OCI-LY3 (cell line): Measurements from ENCODE around the gene JOSD1.

Source experiments
- H2AFZ ChIP-seq: fragments of 200-600, 300-600 bp; shearing (Covaris generic); 2 replicates; pipeline ENCODE4 v1.6.0; 2014; ENCODE audit warnings: antibody characterized with exemption, low read depth, low read length
- H3K27ac ChIP-seq: fragments of 200-600, 300-600 bp; sonication (generic); 2 replicates; pipeline ENCODE4 v1.5.1; 2014; ENCODE audit warnings: mild to moderate bottlenecking, low read length, moderate library complexity, mixed read lengths
- H3K27me3 ChIP-seq: fragments of 200-600, 300-600 bp; sonication (generic); 2 replicates; pipeline ENCODE4 v1.6.1; 2014; ENCODE audit warnings: low read depth, low read length, mixed read lengths
- H3K36me3 ChIP-seq: fragments of 200-600, 300-600 bp; sonication (generic); replicated peaks from 2 replicates; pipeline ENCODE3; 2014; ENCODE audit warnings: low read depth, low read length, mixed read lengths
- H3K4me1 ChIP-seq: fragments of 300-600, 200-600 bp; sonication (generic); 2 replicates; pipeline ENCODE4 v1.6.1; 2014; ENCODE audit warnings: low read length, mixed read lengths
- H3K4me2 ChIP-seq: fragments of 200-600, 300-600 bp; sonication (generic); 2 replicates; pipeline ENCODE4 v1.6.1; 2014; ENCODE audit warnings: low read length, mixed read lengths
- H3K4me3 ChIP-seq: fragments of 300-600, 200-600 bp; sonication (generic); 2 replicates; pipeline ENCODE4 v1.5.1; 2014; ENCODE audit warnings: antibody characterized with exemption, mild to moderate bottlenecking, low read length, moderate library complexity
- H3K79me2 ChIP-seq: fragments of 300-600, 200-600 bp; shearing (Covaris generic); 2 replicates; pipeline ENCODE4 v1.6.1; 2014; ENCODE audit warnings: mild to moderate bottlenecking, low read length, mixed read lengths
- H3K9ac ChIP-seq: fragments of 300-600, 200-600 bp; shearing (Covaris generic); 2 replicates; pipeline ENCODE4 v1.6.0; 2014; ENCODE audit warnings: mild to moderate bottlenecking, low read length, moderate library complexity
- H3K9me3 ChIP-seq: fragments of 200-600, 300-600 bp; shearing (Covaris generic); 2 replicates; pipeline ENCODE4 v1.6.1; 2014; ENCODE audit warnings: low read length, mixed read lengths; ENCODE audit not compliant: insufficient read depth
- H4K20me1 ChIP-seq: fragments of 200-600, 300-600 bp; sonication (generic); 2 replicates; pipeline ENCODE4 v1.6.1; 2016; ENCODE audit warnings: low read length, mixed read lengths; ENCODE audit not compliant: insufficient read depth
- CTCF ChIP-seq: fragments of 200-600, 300-600 bp; sonication (generic); IDR thresholded peaks from 2 replicates; pipeline ENCODE4 v1.5.1; 2014; ENCODE audit warnings: antibody characterized with exemption, low read length, low read depth
- EZH2phosphoT487 ChIP-seq: fragments of 200-600 bp; shearing (Covaris generic); IDR thresholded peaks from 2 replicates; pipeline ENCODE4 v1.6.1; 2018; ENCODE audit warnings: antibody characterized with exemption, mixed run types, low read depth

JOSD1 gene

GRCh38 chr22:38675833-38676232, 24.9 kb downstream of the JOSD1 start:
- TF ChIP-seq CTCF (no peak), EZH2phosphoT487 (no peak)
- Histone ChIP-seq H3K36me3 (peaks cover 13% of the 10 kb centered on the region), H3K4me3 (no peak overlapping the region), H3K9me3 (no peaks in the 10 kb centered on the region), H4K20me1 (no peaks in the 10 kb centered on the region), H3K79me2 (no peaks in the 10 kb centered on the region), H3K27ac (no peak overlapping the region), H3K27me3 (no peaks in the 10 kb centered on the region), H3K4me1 (no peaks in the 10 kb centered on the region), H3K4me2 (no peak overlapping the region), H2AFZ (no peak overlapping the region), H3K9ac (no peak overlapping the region)

- Histone ChIP-seq H3K36me3 (peaks cover 13% of the 10 kb centered on the region), H4K20me1 (no peaks in the 10 kb centered on the region), H3K4me2 (no peak overlapping the region), H3K79me2 (no peaks in the 10 kb centered on the region), H3K4me3 (no peak overlapping the region), H3K4me1 (no peaks in the 10 kb centered on the region), H3K27me3 (no peaks in the 10 kb centered on the region), H3K27ac (no peak overlapping the region), H2AFZ (no peak overlapping the region), H3K9me3 (no peaks in the 10 kb centered on the region), H3K9ac (no peak overlapping the region)
- TF ChIP-seq CTCF: no peak
- no peak for TF ChIP-seq EZH2phosphoT487
These were observed 25.9 kb downstream of the JOSD1 start for GRCh38 chr22:38674888-38675287.

GRCh38 chr22:38657045-38657909, 43.5 kb downstream of the JOSD1 start:
- TF ChIP-seq EZH2phosphoT487 (no peak), CTCF (no peak)
- H3K36me3 ChIP-seq: no peaks in the 10 kb centered on the region
- H3K4me2 ChIP-seq: peak overlapping the region; percentile 99
- H2AFZ ChIP-seq: peak overlapping the region; percentile 93; the same call in 1 of the 2 replicates
- no peaks in the 10 kb centered on the region for H3K9me3 ChIP-seq
- peak overlapping the region; percentile 82 for H3K9ac ChIP-seq
- H3K4me1 ChIP-seq: peaks cover 8% of the 10 kb centered on the region
- no peaks in the 10 kb centered on the region for H4K20me1 ChIP-seq
- peak overlapping the region; percentile 80 for H3K4me3 ChIP-seq
- peak overlapping the region; percentile 67 for H3K27ac ChIP-seq
- H3K79me2 ChIP-seq: peaks cover 7% of the 10 kb centered on the region
- H3K27me3 ChIP-seq: no peaks in the 10 kb centered on the region

- Histone ChIP-seq H4K20me1 (no peaks in the 10 kb centered on the region), H3K4me2 (peak within 1 kb of the TSS; percentile 99), H3K9me3 (no peaks in the 10 kb centered on the region), H3K79me2 (peaks cover 7% of the 10 kb centered on the region), H3K27me3 (no peaks in the 10 kb centered on the region), H3K4me3 (peak within 1 kb of the TSS; percentile 80), H3K36me3 (no peaks in the 10 kb centered on the region), H2AFZ (peak within 1 kb of the TSS; percentile 93), H3K9ac (peak within 1 kb of the TSS; percentile 82), H3K27ac (peak within 1 kb of the TSS; percentile 67), H3K4me1 (peaks cover 8% of the 10 kb centered on the region)
- TF ChIP-seq CTCF (no peak), EZH2phosphoT487 (no peak)
These were observed 44.3 kb downstream of the JOSD1 start, which contains the start of the genes CBY1 and FAM227A for GRCh38 chr22:38656256-38657044. TSS of gene CBY1 (plus strand) at chr22:38656638. CDS start at chr22:38668055, 11,417 bp downstream. TSS of gene FAM227A (minus strand) at chr22:38656392. CDS start at chr22:38650168, 6,224 bp downstream.
